ENCODE measurements around the gene OMP.

GRCh38 chr11:77103319-77103718 is 679 bp downstream of the OMP start:
- TF ChIP-seq HDGF (IDR thresholded peaks at IDR 0.05; ENCODE audit: borderline replicate concordance) (no peak), FOXA1 (IDR thresholded peaks at IDR 0.05) (no peak), NFRKB (IDR thresholded peaks at IDR 0.05) (no peak), PKNOX1 (IDR thresholded peaks at IDR 0.05) (no peak), L3MBTL2 (conservative IDR thresholded peaks at IDR 0.05) (no peak)

All from HEK293T (cell line).